GM21529 (cell line): Measurements from ENCODE around the gene RIMS4.

Experiments
- ATAC-seq: cut with Tn5 transposase; IDR thresholded peaks from one replicate; pipeline ENCODE4 v1.9.1; 2021; ENCODE audit not compliant: unreplicated experiment

RIMS4 gene

DNA sequence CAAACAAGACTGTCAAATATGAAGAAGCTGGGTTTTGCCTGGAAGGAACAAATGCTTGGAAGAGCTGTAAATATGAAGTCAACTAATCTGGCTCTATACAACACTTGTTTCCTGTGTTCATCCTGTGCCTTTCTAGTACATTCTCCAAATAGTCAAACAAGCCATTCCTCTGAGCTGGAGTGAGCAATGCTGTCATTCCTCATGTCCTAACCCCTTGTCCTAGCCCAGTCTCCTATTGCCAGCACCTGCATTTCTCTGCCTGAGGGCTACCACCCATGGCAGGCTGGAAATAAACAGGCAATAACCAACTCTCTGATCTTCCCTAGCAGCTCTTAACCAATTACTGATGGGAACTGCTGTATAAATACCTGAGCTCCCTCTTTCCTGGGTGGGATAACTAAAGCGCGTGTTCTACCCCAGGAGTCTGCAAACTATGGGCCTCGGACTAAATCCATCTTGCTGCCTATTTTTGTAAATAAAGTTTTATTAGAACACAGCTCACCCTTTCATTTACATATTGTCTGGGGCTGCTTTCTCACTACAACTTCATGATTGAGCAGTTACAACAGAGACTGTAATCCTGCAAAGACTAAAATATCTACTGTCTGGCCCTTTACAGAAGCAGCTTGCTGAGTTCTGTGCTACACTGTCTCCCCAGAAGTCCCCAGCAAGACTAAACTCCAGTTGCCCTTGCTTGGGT, 13.4 kb downstream of the RIMS4 start:
- ATAC-seq, result no peak

DNA sequence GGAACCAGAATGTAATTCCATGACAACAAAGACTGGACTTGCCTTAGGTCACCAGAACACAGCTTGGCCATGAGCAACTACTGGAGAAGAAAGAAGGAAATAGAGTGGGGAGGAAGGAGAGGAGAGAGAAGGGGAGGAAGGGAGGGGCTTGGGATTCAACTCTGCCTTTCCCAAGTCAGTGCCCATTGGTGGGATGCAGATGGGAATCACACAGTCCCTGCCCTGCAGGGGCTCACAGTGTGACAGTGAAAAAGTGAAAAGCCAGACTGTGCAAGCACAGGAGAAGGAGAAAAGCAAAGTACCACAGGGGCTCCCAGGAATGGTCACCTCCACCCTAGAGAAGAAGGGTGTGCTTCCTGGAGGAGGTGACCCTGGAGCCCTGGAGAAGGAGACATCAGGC, 14.0 kb downstream of the RIMS4 start:
- ATAC-seq, result no peak

DNA sequence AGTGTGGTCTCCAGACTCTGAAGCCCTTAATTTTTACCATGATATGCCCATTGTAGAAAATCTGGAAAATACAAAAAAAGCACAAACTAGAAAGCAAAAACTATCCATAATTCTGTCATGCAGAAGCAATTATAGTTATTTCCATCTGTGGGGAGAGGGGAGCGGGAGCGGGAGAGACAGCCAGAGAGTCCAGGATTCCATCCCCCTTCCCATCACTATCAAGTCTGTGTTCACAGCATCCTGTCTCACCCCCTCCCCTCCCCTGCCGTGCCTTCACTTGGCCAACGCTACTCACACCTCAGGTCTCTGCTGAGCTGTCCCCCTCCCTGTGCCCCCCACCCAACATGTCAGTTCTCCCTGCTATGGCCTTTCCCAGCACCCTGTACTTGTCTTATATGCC, 14.5 kb downstream of the RIMS4 start:
- ATAC-seq, result no peak

DNA sequence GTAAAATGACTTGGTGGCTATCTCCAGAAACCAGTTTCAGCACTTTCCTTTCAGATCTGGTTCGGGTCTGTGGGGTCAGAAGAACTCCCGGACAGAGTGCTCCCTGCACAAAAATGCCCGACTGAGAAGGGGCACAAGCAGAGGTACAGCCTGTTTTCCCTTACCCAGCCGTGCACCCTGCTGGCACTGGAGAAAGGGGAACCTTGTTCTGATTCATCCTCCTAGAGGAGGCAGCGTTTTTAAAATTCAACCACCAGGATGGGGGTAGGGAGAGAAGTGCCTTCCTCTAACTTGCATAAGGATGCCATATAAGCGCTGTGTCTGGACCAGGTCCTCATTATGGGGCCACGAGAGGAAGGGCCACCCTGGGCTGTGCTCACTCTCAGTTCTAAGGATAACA, 17.6 kb downstream of the RIMS4 start:
- ATAC-seq, result no peak

DNA sequence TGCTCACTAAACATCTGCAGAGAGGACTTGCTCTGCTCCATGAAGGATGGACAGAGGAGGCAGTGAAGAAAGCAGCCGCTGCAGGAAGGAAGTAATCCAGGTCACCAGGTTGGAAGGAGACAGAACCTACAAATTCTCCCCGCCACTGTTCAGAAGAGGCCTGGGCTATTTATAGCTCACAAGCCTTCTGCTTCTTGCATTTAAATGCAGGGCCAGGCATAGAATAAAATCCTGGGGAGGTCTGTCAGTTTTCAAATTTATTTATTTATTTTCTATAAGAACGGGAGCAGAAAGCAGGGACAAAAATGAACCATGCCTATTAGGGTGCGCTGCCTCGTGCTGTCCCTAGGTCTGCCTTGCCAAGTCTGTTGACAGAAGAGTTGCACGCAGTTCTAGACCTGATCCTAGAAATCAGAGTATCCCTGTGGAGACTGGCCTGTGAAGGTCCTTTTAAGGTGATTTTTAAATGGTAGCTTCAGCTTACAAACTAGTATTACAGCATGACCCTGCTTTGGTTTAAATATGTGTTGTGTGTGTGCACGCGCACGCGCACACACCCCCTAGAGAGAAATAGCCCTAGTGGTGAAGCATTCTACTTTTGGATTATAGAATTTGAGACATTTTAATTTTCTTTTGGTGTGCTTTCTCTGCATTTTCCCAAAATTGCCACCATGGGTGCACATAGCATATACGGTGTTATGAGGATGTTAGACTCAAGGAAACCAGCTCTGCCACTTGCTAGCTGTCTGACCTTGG, 19.5 kb downstream of the RIMS4 start:
- no peak for ATAC-seq

DNA sequence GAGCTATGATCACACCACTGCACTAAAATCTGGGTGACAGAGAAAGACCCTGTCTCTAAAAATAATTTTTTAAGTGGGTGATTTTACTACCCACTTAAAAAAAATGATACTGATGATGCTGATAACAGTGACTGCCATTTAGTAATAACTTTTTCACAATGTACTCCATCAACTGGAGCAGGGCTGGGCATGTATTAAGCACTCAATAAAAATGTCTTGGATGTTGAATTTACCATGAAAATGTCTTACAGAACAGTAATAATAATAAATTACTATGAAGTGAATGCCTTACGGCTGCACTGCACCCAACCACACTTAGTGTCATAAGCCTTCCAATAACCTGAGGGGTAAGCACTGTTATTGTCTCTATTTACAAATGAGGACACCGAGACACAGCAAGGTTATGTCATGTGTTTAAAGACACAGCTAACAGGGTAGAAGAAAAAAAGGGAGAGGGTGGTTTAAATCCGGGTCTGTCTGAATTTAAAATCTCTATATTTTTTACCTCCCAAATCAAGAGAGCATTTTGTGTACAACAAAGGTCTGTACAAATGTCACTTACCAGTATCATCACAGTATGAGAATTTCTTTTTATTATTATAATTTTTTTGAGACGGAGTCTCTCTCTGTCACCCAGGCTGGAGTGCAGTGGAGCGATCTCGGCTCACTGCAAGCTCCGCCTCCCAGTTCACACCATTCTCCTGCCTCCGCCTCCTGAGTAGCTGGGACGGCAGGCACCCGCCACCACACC, 21.5 kb downstream of the RIMS4 start:
- ATAC-seq, result no peak

DNA sequence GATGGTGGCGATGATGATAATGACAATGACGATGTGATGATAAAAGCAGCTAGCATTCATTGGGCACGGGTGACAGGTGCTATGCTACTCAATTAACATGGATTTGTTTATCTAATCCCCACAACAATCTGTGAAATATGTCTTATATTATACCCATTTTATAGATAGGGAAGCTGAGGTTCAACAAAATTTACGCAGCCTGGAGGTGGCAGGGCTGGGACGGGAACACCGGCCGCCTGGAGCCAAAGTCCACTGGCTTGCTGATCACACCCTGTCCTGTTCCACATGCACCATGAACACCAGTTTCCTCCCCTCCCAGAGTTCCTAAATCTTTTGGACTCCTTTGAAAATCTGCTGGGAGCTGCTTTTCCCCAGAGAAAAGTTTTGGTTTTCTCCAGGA, 23.0 kb downstream of the RIMS4 start:
- no peak for ATAC-seq

DNA sequence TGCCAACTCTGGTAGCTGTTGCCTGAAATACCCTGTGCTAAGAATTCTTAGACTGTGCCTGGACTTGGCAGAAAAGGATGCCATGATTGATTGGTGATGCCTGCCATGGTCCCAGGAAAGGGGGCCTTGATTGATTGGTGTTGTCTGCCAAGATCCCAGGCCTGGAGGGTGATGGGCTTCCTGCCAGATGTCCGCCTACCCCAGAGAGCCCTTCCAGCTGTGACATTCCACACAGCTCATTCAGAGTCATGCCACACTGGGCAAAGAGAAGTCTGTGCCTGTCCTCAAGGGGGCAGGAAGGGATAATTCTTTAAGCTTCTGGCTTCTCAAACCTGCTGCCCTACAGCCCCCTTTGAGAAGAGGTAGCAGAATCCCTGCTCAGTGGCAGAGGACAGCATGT, 24.6 kb downstream of the RIMS4 start:
- no peak for ATAC-seq

DNA sequence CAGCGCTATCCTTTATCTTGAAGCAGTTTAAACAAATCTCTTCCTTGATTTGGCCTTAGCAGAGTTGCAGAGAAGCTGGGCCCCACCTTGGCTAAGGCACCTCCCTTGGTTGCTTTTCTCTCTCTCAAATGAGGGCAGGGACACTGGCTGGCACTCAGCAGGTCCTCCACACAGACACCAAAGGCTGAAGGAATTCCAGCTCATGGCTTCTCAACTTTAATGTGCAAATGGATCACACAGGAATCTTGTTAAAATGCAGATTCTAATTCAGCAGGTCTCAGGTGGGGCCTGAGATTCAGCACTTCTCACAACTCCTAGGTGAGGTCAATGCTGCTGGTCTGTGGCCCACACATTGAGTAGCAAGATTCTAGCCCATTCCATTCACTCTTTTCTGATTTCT, 25.7 kb downstream of the RIMS4 start:
- ATAC-seq, result no peak

DNA sequence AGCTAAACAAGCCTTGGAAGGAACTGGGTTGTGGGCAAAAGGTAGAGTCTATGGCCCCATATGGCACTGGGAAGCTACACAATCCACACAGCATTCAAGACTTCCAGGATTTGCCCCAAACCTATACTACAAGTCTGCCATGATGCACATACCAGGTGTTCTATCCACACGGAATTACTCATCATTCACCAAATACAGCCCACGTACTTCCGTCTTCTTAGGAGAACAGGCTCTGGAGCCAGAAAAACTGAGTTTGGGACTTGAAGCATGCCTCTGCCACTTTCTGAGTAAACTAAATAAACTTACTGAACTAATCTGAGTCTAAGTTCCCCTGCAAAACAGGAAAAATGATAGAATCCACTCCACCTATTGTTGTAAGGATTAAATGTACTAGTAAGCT, 28.6 kb downstream of the RIMS4 start:
- ATAC-seq, result no peak

DNA sequence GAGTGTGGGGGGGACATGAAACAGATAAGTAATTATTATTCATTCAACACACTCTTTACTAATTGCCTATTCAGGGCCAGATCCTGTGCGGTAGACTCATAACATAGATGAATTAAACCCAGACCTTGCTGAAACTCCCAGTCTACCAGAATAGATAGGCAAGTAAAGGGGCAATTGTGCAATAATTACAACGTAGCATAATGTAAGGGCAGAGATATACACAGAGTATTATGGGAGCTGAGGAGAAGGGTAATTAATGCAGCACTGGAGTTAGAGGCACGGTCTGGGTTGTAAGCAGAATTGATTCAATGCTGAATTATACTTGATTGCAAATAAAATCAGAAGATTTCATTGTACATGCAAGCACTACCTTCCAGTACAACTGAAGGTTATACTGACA, 29.2 kb downstream of the RIMS4 start:
- no peak for ATAC-seq

DNA sequence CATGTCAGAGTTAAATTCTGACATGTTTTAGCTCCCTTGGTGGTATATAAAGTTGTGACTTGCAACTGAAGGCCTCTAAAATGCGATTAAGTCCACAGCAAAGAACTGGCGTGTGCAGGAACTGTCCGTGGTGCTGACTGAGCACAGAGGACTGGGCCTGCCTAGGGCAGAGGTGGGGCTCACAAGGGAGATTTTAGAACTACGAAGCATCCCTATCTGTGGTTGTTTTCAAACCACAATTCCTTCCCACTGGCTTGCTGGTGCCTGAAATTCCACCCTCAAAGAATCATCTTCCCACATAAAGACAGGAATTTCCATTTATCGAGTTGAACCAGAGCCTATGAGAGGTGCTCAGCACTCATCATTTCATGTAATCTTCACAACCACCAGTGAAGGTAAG, 30.1 kb downstream of the RIMS4 start:
- ATAC-seq, result no peak

DNA sequence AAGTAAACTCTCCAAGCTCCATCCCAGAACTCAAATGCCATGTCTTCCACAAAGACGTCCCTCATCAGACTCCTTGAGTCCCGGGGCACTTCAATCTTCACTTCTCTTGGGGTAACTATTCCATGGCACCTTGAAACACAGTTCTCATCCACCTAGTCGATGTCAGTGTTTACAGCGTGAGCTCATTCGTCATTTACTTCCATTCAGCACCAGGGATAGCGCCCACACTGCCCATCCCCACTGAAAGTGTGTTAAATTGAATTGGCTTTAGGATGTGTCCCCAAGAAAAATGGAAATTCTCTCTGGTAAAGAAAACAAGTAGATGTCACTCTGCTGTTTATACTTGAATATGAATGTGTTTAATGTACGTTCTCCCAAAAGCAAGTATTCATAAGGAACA, 33.4 kb downstream of the RIMS4 start:
- ATAC-seq, result no peak

DNA sequence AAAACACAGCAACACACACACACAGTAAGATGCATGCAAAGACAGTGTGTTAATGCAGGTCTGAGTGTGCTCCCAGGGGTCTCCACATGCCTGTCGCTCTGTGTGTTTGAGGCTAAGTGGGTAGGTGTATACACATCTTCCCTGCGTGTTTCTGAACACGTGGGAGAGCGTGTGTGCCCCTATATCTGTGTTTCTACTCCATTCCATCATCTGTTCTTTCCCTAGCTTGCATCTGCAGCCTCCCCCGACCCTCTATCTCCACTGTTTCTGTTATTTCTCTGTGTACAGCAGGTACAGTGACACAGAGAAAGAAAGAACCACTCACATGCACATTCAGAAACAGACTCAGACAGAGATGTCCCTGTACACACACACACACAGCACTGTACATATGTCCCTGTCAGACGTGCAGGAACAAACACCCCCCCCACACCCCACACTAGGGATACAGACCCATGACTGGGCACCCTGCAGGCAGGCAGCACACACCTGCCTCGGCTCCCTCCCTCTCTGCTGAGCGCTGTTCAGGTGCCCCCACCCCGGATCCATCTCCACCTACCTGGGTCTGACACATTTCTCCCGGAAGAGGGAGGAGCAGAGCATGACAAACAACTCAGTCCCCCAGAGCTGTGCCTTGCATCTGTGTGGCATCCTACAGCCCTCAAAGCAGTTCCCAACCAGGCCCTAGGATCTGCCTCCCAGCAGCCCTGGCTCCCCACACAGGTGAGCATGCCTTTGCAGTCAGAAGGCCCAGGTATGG, 37.1 kb downstream of the RIMS4 start:
- ATAC-seq, result no peak

DNA sequence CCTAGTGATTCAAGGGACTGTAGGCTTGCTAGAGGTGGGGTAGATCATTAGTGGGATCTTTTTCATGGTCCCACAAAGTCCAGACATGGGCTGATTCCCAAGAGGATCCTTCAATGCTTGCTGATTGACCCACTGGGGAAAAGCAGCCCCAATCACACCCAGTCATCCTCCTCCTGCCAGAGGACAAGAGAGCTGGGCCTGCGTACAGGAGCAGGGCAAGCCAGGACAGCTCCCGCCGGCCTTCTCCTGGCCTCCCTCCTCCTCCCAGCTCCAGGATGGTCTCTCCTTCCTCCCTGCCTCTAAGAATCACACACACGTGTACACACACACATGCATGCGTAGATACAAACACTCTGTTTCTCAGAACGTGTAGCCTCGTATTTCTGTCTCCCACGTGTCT, 37.7 kb downstream of the RIMS4 start:
- no peak for ATAC-seq

DNA sequence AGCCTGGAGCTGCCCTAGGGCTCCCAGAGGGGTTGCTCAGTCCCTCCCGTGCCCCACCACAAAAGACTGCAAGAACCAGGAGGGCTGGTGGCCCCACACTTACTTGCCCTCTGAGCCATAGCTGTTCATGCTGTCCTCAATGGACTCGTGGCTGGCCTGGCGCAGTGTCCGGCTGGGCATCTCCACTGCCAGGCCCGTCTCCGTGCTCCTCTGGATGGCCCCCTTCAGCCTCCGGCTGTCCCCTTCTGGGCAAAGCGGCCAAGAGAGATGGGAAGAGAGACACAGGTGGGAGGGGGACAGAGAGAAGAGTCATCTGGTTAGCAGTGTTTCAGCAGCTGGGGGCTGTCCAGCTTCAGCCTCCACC, 39.2 kb downstream of the RIMS4 start:
- no peak for ATAC-seq

DNA sequence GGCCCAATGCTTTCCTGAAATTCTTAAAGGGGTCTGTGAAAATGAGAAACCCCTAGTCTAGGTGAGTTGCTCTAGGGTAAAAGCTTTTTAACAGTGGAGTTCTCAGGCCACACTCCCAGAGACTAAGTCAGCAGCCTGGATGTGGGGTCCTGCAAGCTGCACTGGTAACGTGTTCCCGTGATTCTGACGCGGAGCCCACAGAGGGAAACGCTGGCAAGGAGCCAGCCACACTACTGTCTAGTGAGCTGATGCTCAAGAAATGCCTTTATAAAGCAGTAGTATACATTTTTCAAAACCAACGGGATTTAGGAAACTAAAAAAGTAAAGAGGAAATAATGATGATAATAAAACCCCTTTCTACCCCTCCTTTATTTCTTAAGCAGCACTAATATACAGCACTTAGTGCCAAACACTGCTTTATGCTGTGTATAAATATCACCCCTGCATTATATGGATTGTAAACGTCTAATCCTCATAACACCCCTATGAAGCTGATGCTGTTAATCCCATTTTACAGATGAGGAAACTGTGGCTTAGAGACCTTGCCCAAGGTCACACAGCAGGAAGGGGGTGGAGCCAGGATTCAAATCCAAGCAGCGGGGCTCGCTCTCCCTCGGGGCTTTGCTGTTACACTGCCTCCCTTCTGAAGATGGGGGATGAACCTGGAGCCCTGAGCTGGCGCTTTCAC, 39.7 kb downstream of the RIMS4 start:
- ATAC-seq, result no peak

DNA sequence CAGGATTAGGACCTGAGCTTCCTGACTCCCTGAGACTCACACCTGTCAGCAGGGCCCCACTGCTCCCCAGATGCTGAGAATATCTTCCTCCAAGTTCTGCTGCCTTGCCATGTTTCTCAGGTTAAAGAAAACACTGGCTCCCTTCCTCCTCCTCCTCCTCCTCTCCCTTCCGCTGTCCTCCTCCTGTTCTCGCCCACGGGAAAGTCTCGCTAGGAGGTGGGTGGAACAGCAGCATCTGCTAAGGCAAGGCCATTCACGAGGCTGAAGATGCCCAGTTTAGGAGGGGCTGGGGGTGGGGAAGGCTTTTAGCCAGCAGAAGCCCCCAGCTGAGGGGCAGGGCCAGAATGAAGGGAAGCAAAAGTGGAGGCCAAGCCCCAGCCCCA, 40.9 kb downstream of the RIMS4 start:
- no peak for ATAC-seq

DNA sequence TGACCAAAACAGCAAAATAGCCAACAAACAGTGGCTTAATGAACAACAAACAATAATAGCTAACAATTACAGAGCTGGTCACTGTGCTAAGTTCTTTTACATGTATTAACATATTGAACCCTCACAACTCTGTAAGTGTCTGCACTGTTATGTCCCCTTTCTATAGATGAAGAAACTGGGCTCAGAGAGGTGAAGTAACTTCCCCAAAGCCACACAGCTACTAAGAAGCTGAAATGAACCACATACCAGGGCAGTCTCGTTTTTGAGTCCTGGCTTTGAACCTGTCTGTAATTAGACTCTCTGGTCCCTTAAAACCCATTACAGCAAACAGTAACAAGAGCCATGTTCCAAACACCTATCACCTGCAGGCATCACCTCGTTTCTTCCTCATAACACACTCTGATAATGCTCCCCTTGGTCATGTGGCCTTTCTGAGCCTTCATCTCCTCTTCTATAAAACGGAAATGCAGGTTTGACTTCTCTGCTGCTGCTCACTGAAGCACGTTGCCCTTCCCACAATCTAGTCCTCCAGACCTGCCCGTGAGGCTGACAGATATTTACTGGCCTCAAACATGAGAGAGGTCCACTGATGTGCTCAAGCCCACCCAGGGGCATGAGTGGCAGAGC, 41.4 kb downstream of the RIMS4 start:
- no peak for ATAC-seq

DNA sequence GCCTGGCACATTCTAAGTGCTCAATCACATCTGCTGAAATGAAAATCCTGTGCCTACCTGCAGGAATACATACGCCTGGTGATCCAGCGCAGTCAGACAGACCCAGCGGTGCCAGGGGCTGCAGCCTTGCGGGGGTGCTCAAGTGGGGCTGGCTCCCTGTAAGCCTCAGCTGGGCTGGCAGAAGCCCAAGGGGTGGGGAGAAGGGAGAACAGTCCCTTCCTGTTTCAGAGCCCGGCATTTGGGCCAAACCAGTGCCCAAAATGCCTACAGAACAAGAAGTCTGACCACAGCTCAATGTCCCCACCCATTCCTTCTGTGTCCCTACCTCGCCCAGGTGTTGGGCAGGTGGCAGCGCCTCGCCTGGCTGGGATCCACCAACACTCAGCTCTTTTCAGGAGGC, 42.1 kb downstream of the RIMS4 start:
- no peak for ATAC-seq
